T-helper 1 cell treated with Interleukin-12 subunit alpha and Interleukin-12 subunit beta and Interleukin-4 antibody, amounts not matched to agents 30 ng/mL and 1 ng/mL, for 36 hours (primary cell): ENCODE measurements around the gene PRPSAP2. TPM values are rescaled to one million over a fixed set of nuclear protein-coding genes. Genes with fewer than 3 reads are reported as not detected.
"Not testable (repeated sequence)": the region's sequence is repeated elsewhere in the genome, so short reads cannot be mapped to it uniquely, and the experiment has no call there.

Experiments
- intact Hi-C: fragments of 100-400 bp; cut with micrococcal nuclease; formaldehyde crosslinking; loops from one replicate; pipeline ENCODE4 v1.15.1; 2024
- total RNA-seq: library from RNA; stranded (reverse); gene quantifications from 2 replicates; pipeline ENCODE4 v1.2.3, GENCODE V29; 2022

PRPSAP2 gene, protein sequence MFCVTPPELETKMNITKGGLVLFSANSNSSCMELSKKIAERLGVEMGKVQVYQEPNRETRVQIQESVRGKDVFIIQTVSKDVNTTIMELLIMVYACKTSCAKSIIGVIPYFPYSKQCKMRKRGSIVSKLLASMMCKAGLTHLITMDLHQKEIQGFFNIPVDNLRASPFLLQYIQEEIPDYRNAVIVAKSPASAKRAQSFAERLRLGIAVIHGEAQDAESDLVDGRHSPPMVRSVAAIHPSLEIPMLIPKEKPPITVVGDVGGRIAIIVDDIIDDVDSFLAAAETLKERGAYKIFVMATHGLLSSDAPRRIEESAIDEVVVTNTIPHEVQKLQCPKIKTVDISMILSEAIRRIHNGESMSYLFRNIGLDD
- 49.2 and 50.4 TPM in 2 replicates for total RNA-seq

DNA sequence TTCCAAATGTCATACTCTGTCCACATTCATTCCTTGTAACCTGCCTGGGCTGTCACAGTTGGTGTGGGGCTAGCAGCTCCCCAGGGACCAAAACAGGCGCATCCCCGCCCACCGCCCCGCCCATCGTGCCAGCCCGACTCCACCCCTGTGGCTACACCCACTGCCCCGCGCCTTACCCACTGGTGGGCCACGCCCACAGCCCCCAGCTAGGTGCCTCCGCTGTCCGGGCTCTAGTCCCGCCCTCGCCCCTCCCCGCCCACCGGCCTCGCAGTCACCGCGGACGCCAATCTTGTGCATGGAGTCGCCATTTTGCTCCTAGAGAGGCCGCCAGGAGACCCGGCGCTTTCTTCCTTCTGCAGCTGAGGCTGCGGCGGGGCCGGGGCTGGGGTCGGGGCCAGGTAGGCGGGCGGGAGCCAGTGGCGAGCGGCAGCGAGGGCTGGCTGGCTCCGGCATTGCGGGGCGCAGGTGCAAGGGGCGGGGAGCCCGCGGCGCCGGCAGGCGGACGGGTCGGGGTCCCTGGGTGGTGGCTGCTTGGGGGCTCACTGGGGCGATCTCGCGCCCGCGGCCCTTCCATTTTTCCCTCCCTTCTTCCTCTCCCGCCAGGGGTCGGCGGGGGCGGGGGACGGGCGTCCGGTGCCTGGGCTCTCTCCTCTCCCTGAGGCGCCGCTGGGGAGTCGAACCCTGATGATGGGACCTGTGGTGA lies at the start of gene PRPSAP2:
PRPSAP2 (plus strand) TSS at position 268 of the 703 bp plus-strand sequence. CDS start 7,703 bp downstream, outside the sequence.
- intact Hi-C loops = loop anchor here (1.0 to 10.0 kb wide), 8 partner anchors 43 to 1573 kb away; partner anchors contain the start of genes B9D1, COPS3, FAM83G and MAPK7

DNA sequence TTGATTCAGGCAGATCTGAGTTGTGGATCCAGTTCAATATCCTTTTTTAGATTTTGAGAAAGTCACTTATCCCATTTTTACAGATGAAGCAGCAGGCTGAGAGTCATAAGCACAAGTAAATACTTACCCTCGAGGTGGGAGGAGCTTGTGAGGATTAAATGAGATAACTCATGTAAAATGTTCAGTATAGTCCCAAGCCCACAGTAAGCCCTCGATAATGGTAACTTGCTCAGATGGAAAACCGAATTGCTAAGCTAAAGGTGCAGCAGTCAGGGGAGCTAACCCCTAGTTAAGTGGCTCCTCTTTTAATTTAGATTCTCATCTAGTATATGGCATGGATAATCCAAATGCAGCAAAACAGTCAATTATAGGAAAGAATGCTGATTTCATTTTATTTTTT lies 42.0 kb upstream of the PRPSAP2 start:
- intact Hi-C loops = not testable (repeated sequence)

DNA sequence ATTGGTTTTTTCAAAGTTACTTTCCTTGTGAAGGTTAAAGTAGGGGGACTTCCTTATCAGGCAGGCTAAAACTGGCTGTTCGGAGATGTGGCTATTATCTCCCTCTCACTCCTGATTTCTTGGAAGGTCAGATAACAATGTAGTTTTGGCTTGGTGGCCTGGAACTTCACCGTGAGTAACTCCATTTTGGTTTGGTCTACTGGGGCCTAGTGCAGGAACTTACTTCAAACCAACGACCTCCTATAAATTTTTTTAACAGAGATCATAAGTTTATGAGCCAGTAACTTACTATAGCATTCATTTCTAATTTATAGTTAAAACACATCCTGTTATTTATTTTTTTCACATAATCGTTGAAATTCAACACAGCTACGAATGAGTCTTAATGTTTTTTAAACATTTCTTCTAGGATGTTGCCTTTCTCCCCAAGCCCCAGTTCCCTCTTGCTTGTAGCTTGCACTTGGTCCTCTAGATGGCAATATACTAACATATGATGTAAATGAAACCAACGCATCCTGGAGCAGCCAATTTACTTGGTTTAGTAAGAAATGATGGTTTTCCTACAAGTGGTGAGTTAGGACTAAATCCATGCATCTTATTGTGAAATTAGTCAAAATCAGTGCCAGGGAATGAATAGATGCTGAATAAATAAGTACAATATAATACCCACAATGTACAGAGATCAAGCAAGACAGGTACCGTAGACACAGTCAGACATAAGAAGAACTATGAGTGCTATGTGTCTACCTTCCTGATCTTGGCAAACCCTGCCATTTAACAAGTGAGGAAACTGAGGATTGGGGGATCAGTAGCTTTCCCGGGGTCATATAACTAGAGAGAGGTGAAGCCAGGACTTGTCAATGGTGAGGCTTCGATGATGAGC lies 41.2 kb upstream of the PRPSAP2 start:
- intact Hi-C loops = not testable (repeated sequence)

DNA sequence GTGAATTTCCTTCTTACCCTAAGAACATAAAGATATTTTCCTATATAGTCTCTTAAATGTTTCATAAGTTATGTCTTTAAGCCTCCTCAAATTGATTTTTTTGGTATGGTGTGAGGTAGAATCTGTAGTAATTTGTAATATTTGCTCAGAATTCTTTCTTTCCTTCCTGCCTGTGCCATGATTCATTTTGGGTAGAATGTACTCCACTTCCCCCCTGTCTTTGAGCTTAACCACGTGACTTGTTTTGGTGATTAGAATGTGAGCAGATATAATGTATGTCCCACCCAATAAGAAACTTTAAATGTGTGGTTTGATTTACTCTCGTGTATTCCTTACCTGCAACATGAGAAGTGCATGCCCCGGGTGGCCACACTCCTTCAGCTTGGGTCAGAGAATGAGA lies 36.5 kb upstream of the PRPSAP2 start:
- intact Hi-C loops = not testable (repeated sequence)

DNA sequence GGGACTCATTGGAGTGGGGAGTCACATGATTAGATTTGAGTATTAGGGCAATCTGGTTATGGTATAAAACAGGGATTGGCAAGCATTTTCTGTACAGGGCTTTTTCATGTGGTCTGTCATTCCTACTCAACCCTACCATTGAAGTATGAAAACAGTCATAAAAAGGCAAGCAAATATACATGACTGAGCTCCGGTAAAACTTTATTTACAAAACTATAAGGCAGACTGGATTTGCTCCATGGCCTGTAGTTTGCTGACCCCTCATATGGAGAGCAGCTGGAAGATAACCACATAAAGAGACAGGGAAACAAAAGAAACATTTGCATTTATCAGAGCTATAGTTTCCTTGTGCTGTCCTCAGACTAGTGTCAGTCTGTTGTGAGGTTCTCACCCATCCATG lies 30.3 kb upstream of the PRPSAP2 start:
- intact Hi-C loops = not testable (repeated sequence)

DNA sequence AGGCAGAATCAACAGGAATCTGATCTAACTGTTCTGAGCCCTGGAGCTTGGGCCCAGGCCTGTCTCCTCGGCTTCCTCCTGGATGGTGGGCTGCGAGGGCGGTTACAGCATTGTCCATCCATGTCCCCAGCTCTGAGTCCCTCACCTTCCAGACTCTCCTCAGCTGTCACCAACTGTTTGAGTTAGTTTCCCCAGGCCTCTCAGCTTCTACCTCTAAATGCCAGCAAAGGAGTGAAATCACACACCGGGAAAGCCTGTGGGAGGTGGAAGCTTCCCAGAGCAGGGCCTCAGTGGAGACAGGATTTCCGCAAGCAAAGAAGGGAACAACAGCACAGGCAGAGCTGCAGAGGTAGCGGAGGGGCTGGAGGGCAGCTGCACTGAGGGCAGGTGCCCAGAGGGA lies 9.4 kb upstream of the PRPSAP2 start:
- intact Hi-C loops = no loop called here

DNA sequence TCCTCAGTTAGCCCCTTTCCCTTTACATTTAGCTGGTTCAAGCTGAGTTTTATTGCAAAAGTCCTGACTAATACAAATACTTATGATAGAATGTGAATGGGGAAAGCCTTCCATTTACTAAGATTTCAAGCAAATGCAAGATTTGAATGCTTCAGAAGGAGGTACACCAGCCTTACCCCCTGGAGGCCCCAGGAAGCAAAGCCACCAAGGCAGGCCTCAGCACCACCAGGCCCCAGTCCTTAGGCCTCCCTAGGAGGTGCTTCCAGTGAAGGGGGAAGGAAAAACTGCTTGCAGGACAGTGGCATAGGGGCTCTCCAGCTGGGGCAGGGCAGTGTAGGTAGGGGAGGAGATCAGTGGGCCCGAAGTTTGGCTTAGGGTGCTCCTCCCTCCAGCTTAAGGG lies 7.3 kb upstream of the PRPSAP2 start:
- intact Hi-C loops = loop anchor here (10.0 kb wide), 1 partner anchor 1566 kb away; the partner anchor contains the start of gene COPS3

DNA sequence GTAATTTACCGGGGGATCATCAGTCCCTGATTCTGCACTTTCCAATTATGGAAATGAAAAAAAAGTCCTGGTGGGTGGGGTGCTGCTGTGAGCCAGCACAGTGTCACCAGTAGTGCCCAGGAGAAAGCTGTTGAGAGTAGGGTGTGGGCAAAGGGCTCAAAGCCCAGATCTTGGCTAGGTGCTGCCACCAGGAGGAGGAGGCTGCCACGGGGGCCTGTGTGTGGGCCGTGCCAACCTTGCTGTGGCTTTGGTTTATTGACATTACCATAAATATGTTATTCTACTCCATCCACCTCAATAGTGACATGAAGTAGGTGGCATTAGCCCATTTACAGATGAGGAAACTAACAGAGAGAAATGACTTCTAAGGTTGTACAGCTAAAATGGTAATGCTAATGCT lies 6.7 kb upstream of the PRPSAP2 start:
- intact Hi-C loops = loop anchor here (10.0 kb wide), 1 partner anchor 1566 kb away; the partner anchor contains the start of gene COPS3

DNA sequence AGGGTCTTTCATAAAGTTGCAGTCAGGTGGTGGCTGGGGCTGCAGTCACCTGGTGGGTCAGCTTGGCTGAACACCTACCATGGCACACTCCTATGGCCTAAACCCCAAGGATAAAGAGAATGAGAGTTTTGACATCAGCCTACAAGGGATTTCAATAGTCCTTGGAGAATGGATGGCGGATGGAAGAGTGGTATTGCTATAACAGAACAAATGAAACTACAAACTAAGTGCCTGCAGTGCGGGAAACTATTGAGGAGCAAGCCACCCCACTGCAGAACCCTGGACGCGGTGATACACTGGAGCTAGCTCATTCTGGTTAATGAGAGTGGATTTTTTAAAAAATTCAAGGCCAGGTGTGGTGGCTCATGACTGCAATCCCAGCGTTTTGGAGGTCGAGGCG lies 3.0 kb upstream of the PRPSAP2 start:
- intact Hi-C loops = loop anchor here (5.0 to 10.0 kb wide), 2 partner anchors 507 to 1570 kb away; partner anchors contain the start of genes B9D1 and COPS3

DNA sequence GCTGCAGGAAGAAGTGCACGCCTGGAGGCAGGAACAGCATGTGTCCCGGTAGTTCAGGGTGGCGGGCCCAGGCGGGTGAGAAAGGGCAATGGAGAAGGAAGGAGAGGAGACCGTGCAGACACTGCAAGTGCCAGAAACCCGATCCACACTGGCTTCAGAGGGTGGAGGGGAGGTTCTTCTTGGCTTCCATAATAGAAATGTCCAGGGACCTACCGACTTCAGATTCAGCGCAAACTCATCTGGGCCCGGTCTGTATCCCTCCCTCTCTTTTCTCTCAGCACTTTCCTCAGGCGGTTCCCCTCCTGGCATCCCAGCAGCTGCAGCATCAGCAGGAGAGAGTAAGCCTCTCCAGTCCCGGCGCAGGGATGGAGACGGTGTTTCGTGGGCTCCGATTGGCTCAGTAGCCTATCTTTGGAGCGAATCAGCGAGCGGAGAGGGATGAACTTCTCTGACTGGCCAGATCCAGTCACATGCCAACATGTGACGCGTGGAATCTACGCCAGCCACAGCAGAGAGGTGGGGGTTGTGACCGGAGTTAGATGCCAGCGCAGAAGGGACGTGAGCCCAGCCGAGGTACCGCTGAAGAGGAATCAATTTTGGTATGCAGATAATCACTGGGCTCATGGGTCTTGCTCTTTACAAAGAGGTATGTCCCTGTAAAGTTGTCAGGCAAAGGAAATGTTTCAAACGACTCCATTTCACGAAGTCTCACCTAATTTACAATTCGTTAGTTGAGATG lies 1.9 kb upstream of the PRPSAP2 start:
- intact Hi-C loops = loop anchor here (2.0 to 10.0 kb wide), 3 partner anchors 493 to 1571 kb away; partner anchors contain the start of genes B9D1, COPS3 and SHMT1

DNA sequence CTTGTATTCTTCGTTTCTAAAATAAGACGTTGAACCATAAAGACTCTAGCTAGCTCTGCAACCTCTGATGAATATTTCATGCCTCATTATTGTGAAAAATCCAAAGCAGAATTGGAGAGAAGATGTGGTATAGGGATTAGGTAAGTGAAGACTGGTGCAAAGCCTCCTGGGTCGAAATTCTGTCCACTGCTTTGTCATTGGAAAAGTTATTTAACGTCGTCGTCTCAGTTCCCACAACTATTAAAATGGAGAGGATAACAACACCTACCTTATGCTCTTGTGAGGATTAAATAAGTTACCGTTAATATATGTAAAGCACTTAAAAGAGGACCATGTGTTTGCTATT lies 1.4 kb upstream of the PRPSAP2 start:
- intact Hi-C loops = loop anchor here (2.0 to 10.0 kb wide), 3 partner anchors 494 to 1572 kb away; partner anchors contain the start of genes B9D1, COPS3 and SHMT1

DNA sequence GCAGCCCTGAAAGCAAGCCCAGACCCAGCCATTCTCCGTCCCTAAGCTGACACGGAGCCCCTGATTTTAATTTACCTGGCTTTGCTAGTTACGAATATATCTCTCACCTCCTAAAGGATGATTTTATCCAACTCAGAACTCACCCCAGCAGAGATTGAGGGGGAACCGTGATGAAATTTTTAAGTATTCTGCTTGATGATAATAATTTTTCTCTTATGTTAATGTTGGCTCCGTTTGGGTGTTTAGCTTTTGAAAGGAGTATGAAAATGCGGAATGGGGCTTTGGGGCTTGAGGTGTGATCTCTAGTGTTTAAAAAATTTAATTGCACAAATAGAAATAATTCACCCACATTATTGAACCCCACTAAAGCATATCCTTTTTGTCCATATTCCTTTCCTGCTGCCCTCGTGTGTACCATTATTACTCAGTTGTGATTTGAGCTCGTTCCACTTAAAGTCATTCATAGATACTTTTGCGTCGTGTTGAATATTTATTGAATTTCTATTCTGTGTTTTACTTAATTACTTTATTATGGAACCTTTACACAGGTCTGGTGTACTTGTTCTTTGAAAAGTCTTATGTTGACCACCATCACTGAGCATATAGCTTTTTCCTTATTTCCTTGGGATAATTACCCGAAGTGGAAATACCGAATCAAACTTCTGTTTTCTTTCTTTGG lies 775 bp downstream of the PRPSAP2 start:
- intact Hi-C loops = loop anchor here (1.0 to 10.0 kb wide), 7 partner anchors 43 to 1574 kb away; partner anchors contain the start of genes B9D1, COPS3, FAM83G and MAPK7

DNA sequence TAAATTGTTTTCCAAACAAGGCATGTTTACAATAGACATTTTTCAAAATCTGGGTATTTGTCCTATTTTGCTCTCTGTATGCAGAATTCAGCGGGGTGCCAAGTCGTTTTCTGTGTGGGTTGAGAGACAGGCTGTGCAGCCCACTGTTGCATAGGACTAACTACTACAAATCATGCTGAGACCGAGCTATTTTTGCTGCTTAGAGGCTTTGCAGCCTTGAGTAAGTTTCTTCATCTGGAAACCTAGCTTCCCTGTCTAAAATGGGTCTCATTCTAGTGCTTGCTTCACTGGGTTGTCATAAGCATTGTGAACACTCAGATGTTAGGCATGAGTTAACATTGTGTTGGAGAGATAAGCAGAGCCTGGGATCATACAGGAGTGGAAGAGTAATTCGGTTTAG lies 1.3 kb downstream of the PRPSAP2 start:
- intact Hi-C loops = loop anchor here (2.0 to 10.0 kb wide), 3 partner anchors 503 to 1574 kb away; partner anchors contain the start of genes B9D1, COPS3 and MIEF2

DNA sequence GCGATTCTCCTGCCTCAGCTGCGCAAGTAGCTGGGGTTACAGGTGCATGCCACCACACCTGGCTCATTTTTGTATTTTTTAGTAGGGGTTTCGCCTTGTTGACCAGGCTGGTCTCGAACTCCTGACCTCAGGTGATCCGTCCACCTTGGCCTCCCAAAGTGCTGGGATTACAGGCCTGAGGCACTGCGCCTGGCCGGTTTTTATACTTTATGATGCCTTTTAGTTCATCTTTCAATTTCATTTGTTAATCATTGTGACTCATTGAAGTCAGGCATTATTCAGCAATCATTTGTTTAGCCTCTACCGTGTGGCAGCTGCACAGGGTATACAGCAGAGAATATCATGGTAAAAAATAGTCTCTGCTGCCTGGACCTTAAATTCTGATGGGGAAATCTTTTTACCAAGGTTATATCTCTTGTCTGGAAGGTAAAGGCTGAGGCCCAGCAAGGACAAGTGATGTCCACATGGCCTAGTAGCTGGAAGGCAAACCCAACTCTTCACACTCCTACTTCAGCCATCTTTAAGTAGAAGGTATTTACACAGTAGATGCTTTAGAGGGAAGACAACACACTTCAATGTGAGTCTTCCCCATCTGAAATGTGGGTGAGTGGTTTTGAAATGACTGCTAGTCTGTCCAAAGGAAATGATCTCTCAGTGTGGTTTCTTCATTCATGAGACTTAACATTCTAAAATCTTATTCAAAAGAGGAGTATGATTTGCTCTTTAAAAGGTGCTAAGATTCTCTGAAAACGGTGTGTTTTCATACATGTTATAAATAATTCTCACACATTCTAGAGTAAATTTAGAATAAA lies 2.4 kb downstream of the PRPSAP2 start:
- intact Hi-C loops = loop anchor here (1.0 kb wide), 1 partner anchor 59 kb away; no protein-coding TSS in a partner anchor

DNA sequence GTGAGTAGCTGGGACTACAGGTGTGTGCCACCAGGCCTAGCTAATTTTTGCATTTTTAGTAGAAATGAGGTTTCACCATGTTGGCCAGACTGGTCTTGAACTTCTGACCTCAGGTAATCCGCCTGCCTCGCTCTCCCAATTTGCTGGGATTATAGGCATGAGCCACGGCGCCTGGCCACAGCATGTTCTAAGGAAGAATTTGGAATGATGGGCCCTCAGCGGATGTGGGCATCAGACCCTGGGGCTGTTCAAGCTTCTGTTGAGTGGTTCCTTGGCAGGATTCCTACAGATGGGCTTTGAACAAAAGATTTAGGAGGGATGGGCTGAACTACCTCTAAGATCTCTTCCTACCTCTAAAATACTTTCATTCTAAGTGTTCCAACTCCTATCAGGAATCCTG lies 4.1 kb downstream of the PRPSAP2 start:
- intact Hi-C loops = no loop called here

DNA sequence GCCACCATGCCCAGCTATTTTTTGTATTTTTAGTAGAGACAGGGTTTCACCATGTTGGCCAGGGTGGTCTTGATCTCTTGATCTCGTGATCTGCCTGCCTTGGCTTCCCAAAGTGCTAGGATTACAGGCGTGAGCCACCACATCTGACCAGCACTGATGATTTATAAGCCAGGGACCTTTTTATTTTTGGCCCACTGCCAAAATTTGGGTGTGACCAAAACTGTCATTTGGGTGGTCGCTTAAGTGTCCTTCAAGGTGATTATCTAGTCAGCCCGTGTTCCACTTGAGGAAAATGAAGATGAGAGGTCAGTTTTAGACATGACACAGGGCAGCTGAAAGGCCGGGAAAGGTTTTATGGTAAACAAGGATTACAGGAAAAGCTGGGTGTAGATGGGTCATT lies 7.1 kb downstream of the PRPSAP2 start:
- intact Hi-C loops = not testable (repeated sequence)

DNA sequence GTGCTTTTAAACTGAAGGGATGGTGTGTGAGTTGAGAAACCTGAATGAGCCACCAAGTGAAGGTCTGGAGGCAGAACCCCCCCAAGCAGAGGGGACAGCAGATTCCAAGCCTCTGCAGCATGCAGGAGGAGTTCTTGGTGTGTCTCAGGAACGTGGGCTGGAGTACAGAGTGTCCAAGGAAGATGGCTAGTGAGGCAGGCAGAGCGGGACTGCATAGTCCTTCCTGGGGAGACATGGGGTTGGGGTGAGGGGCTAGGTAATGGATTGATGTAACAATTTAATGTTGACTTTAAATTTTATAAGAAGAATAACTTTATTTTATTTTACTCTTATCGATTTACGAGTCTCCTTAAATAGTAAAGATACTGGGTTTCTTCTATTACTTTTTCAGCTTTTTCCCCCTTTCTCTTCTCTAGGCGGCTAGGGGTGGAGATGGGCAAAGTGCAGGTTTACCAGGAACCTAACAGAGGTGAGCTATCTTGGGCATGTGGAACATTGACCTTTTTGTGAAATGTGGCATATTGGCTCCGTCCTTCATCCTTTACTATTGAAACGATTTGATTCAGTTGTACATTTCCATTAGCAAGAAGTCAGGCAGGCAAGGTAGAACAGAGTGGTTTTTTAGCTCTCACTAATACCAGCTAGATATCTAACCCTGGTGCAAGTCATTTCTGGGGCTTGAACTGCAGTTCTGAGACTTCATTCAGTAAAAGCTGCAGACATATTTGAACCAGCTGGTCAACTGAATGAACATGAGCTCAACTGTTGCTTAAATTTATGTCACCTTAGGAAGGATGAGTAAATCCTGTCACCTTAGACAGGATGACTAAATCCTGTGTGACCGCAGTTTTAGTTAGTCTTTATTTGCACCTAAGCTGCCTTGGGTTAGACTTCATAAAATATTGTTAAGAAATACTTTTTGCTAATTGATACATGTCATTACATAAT lies 9.2 kb downstream of the PRPSAP2 start:
- intact Hi-C loops = no loop called here
